Chondrocyte (in vitro differentiated cells): Measurements from ENCODE around the gene LGI4. TPM values are rescaled to one million over a fixed set of nuclear protein-coding genes. Genes with fewer than 3 reads are reported as not detected.
A peak's percentile ranks its signal among the peaks of the same experiment; 100 is the strongest.

Experiments
- DNase-seq: peaks from one replicate; pipeline ENCODE4 v3.0.0; 2021; ENCODE audit warnings: mixed read lengths, low spot score
- H3K27ac Mint-ChIP-seq: one replicate; pipeline ENCODE4 v1.8.0; 2021; ENCODE audit warnings: mild to moderate bottlenecking, moderate library complexity, mixed read lengths; ENCODE audit not compliant: unreplicated experiment
- H3K27me3 Mint-ChIP-seq: 2 replicates; pipeline ENCODE4 v1.8.0; 2021; ENCODE audit warnings: low read depth, mixed read lengths
- H3K36me3 Mint-ChIP-seq: 2 replicates; pipeline ENCODE4 v1.8.0; 2021; ENCODE audit warnings: low read depth, mixed read lengths
- H3K4me1 Mint-ChIP-seq: 2 replicates; pipeline ENCODE4 v1.8.0; 2021; ENCODE audit warnings: low read depth, mild to moderate bottlenecking, mixed read lengths
- H3K4me3 Mint-ChIP-seq: one replicate; pipeline ENCODE4 v1.8.0; 2021; ENCODE audit warnings: mild to moderate bottlenecking, moderate library complexity, mixed read lengths; ENCODE audit not compliant: unreplicated experiment
- H3K9me3 Mint-ChIP-seq: 2 replicates; pipeline ENCODE4 v1.8.0; 2021; ENCODE audit warnings: low read depth, mixed read lengths
- CTCF ChIP-seq: fragments of 200-600 bp; sonication (generic); IDR thresholded peaks from 2 replicates; pipeline ENCODE4 v1.5.0; 2021; ENCODE audit warnings: antibody characterized with exemption, mild to moderate bottlenecking, moderate library complexity
- total RNA-seq: library from RNA; stranded (reverse); gene quantifications from 3 replicates; pipeline ENCODE4 v1.2.1, GENCODE V29; 2021

LGI4 gene
- total RNA-seq, 1 donor from 2014 or later: 1.3 TPM

GRCh38 chr19:35143231-35143715 lies 8.4 kb upstream of the LGI4 start, which contains the start of gene FXYD7:
Gene FXYD7, plus strand, starts transcription at chr19:35143255. Its CDS starts 79 bp downstream, at chr19:35143334.
- H3K4me3 Mint-ChIP-seq: no peak within 1 kb of the TSS
- H3K27me3 Mint-ChIP-seq: peaks cover 14% of the 10 kb centered on the region
- peak; percentile 68 for TF ChIP-seq CTCF
- no peak for DNase-seq
- no peaks in the 10 kb centered on the region for H3K9me3 Mint-ChIP-seq
- H3K27ac Mint-ChIP-seq: no peak within 1 kb of the TSS
- no peaks in the 10 kb centered on the region for H3K36me3 Mint-ChIP-seq
- peaks cover 44% of the 10 kb centered on the region for H3K4me1 Mint-ChIP-seq

GRCh38 chr19:35142606-35143230 lies 7.9 kb upstream of the LGI4 start:
- H3K4me1 Mint-ChIP-seq: peaks cover 48% of the 10 kb centered on the region
- no peak overlapping the region for H3K27ac Mint-ChIP-seq
- no peak overlapping the region for H3K4me3 Mint-ChIP-seq
- H3K36me3 Mint-ChIP-seq: no peaks in the 10 kb centered on the region
- no peaks in the 10 kb centered on the region for H3K9me3 Mint-ChIP-seq
- H3K27me3 Mint-ChIP-seq: peaks cover 17% of the 10 kb centered on the region
- TF ChIP-seq CTCF: peak; percentile 84
- no peak for DNase-seq

GRCh38 chr19:35141837-35142605 lies 7.2 kb upstream of the LGI4 start:
- H3K36me3 Mint-ChIP-seq: no peaks in the 10 kb centered on the region
- H3K4me1 Mint-ChIP-seq: peaks cover 48% of the 10 kb centered on the region
- no peak overlapping the region for H3K4me3 Mint-ChIP-seq
- DNase-seq: no peak
- no peak overlapping the region for H3K27ac Mint-ChIP-seq
- peaks cover 17% of the 10 kb centered on the region for H3K27me3 Mint-ChIP-seq
- no peaks in the 10 kb centered on the region for H3K9me3 Mint-ChIP-seq
- TF ChIP-seq CTCF: no peak

GRCh38 chr19:35140962-35141836 lies 6.3 kb upstream of the LGI4 start:
- H3K4me1 Mint-ChIP-seq: peaks cover 48% of the 10 kb centered on the region
- peak; percentile 65 for TF ChIP-seq CTCF
- no peak for DNase-seq
- H3K27me3 Mint-ChIP-seq: peaks cover 17% of the 10 kb centered on the region
- H3K9me3 Mint-ChIP-seq: no peaks in the 10 kb centered on the region
- peak overlapping the region; percentile 63 for H3K4me3 Mint-ChIP-seq
- no peaks in the 10 kb centered on the region for H3K36me3 Mint-ChIP-seq
- H3K27ac Mint-ChIP-seq: peak overlapping the region; percentile 77
